KBM-7 (cell line): ENCODE data around the gene ACOT7.

Experiments used
- DNase-seq: peaks from one replicate; pipeline ENCODE4 v3.0.0-alpha.2; 2015
- in situ Hi-C: fragments of 300-500 bp; cut with MboI; formaldehyde crosslinking; loops from 2 replicates; pipeline ENCODE4 v1.14.3; 2020; ENCODE audit warnings: low sequenced_read_pairs, low pct_unique_long_range_greater_than_20kb, mixed read lengths

ACOT7 gene

GRCh38 chr1:6353619-6353954 is 40.0 kb downstream of the ACOT7 start:
- no peak for DNase-seq
- in situ Hi-C loops, result loop anchor here (10.0 kb wide), 1 partner anchor 51 kb away; no protein-coding TSS in a partner anchor

DNA sequence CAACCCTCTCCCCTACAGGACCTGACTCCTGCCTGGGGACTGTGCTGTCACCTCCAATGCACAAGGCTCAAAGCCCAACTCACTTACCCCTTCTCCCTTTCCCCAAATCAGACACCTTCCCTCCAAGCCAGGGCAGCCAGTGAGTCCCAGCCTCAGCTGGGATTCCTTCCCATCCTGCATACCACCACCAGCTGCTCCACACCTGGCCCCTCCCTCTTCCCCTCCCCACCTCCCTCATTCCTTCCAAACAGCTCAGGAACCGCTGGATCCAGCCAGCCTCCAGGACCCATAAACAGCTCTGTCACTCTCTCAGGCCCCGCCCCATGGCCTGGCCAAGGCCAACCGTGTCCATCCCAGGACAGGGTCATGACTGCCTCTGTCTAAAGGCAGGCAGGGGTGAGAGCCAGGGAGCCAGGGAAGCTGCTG is 41.4 kb downstream of the ACOT7 start:
- in situ Hi-C loops, result loop anchor here (10.0 kb wide), 1 partner anchor 53 kb away; no protein-coding TSS in a partner anchor
- DNase-seq, result no peak

GRCh38 chr1:6351480-6352137 is 42.0 kb downstream of the ACOT7 start:
- in situ Hi-C loops, result loop anchor here (10.0 kb wide), 1 partner anchor 53 kb away; no protein-coding TSS in a partner anchor
- DNase-seq, result no peak

GRCh38 chr1:6350416-6351088 is 43.0 kb downstream of the ACOT7 start:
- in situ Hi-C loops, result loop anchor here (10.0 kb wide), 1 partner anchor 54 kb away; no protein-coding TSS in a partner anchor
- DNase-seq, result no peak

DNA sequence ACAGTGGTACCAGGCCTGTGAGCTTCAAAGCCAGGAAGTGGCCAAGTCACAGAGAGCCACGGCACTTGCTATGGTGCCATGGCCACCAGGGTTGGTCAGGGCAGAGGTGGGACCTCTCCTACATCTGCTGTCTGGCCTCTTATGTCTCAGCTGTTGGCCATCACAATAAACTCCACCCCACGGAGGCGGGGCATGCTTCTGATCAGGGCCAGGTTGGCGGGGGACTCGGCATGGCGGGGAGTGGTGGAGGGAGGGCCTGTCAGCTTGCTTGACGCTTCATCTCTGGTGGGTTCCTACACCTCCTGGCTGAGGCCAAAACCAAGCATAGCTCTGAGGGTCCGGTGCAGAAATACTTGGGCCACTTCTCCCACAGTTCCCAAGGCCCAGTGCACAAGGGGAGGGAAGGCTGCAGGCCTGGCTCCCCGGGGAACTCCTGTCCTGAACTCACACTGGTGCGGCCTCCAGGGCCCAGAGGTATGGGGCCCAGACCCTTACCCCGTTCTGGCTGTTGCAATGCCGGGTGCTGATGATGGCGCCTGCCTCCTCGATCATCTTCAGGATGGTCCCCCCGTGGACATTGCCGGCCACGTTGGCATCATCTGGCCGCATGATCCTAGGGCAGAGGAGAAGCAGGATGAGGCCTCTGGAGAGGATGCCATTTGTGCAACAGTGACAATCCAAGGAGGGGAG is 44.2 kb downstream of the ACOT7 start:
- DNase-seq, result no peak
- in situ Hi-C loops, result loop anchor here (10.0 kb wide), 1 partner anchor 95 kb away; no protein-coding TSS in a partner anchor

DNA sequence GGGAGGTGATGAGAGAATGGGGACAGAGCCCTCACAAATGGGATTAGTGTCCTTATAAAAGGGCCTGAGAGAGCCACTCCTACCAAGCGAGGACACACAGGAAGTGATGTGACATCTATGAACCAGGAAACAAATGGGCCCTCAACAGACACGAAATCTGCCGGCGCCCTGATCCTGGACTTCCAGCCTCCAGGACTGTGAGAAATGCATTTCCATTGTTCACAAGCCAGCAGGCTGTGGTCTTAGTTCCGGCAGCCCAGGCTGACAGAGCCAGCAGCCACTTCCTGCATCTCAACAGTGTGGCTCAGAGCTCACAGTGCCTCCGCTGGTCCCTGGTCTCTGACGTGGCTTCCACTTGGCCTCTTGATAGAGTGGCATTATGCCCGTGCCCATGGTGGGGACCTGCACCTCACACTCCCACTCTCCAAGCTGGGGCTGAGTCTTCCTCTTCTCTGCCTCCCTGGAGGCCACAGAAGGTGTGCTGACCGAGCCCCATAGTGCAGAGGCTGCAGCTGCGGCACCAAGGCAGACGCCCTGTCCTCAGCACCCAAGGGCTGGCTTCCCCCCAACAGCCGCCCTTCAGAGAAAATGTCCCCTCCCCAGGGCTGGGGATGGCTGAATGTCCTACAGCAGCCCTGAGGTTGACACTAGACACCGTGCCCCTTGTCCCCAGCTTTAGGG is 44.9 kb downstream of the ACOT7 start:
- peak; percentile 36 for DNase-seq
- in situ Hi-C loops, result loop anchor here (10.0 kb wide), 1 partner anchor 94 kb away; no protein-coding TSS in a partner anchor

GRCh38 chr1:6347641-6348487 is 45.7 kb downstream of the ACOT7 start:
- DNase-seq, result peak; percentile 59
- in situ Hi-C loops, result loop anchor here (10.0 kb wide), 1 partner anchor 93 kb away; no protein-coding TSS in a partner anchor

DNA sequence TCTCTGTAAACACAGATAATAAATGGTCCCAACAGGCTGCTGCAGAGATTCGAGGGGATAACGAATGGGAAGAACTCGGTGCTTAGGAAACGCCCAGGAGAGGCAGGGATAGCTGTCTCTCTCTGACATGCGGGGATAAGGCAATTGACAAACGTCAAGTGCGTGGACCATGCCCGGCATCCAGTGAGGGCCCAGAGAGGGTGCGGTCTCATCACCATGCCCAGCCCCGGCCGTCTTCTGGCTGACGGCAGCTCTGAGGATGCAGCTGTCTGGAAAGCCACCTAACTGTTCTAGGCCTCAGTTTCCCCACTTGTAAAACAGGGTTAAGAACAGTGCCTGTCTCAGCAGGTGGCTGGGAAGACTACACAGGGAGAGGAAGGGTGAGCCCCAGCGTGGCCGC is 48.1 kb downstream of the ACOT7 start:
- DNase-seq, result no peak

GRCh38 chr1:6345009-6345408 is 48.6 kb downstream of the ACOT7 start:
- DNase-seq, result no peak
- in situ Hi-C loops, result loop anchor here (10.0 kb wide), 1 partner anchor 90 kb away; no protein-coding TSS in a partner anchor

More for the DNA sequence above, 48.1 kb downstream of the ACOT7 start:
- in situ Hi-C loops, result loop anchor here (10.0 kb wide), 1 partner anchor 91 kb away; no protein-coding TSS in a partner anchor

GRCh38 chr1:6343506-6344405 is 49.8 kb downstream of the ACOT7 start:
- in situ Hi-C loops, result loop anchor here (10.0 kb wide), 1 partner anchor 89 kb away; no protein-coding TSS in a partner anchor
- peak; percentile 86 for DNase-seq

GRCh38 chr1:6342056-6342455 is 51.5 kb downstream of the ACOT7 start:
- no peak for DNase-seq
- in situ Hi-C loops, result loop anchor here (10.0 kb wide), 1 partner anchor 87 kb away; no protein-coding TSS in a partner anchor

GRCh38 chr1:6338695-6339094 is 54.9 kb downstream of the ACOT7 start:
- in situ Hi-C loops, result no loop called here
- DNase-seq, result no peak

- in situ Hi-C loops, result no loop called here
- no peak for DNase-seq
These were observed 56.6 kb downstream of the ACOT7 start for GRCh38 chr1:6336776-6337622.

- in situ Hi-C loops, result no loop called here
These were observed 59.1 kb downstream of the ACOT7 start for GRCh38 chr1:6334261-6334993.

GRCh38 chr1:6332821-6333220 is 60.7 kb downstream of the ACOT7 start:
- in situ Hi-C loops, result no loop called here
- DNase-seq, result no peak

More at GRCh38 chr1:6334261-6334993, 59.1 kb downstream of the ACOT7 start:
- no peak for DNase-seq
